Stimulated activated CD8-positive, alpha-beta memory T cell treated with anti-CD3 and anti-CD28 coated beads, Interleukin-4, amount 100 ng/mL, for 48 hours (primary cell): Measurements from ENCODE around the gene SYNJ1.
"Not testable (repeated sequence)": the region's sequence is repeated elsewhere in the genome, so short reads cannot be mapped to it uniquely, and the experiment has no call there.

ENCODE experiments used
- DNase-seq: peaks from one replicate; pipeline ENCODE4 v3.0.0-alpha.2; 2020

Gene SYNJ1

DNA sequence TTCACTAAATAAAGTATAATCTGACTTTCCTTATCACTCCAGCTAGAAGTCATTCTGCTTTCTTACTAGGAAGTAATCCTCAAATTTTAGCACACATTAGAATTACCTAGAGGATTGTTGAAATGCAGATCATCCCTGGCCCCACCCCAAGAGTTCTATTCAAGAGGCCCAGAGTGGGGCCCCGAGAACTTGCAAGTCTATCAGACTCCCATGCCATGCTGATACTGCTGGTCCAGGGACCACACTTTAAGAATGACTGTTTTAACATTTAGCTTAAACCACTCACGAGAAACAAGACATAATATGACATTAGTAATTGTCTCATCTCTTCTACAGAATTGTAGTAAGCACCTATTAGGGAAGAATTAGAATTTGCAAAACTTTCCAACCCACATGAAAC lies 7.7 kb upstream of the SYNJ1 start:
- DNase-seq, result peak; percentile 54

DNA sequence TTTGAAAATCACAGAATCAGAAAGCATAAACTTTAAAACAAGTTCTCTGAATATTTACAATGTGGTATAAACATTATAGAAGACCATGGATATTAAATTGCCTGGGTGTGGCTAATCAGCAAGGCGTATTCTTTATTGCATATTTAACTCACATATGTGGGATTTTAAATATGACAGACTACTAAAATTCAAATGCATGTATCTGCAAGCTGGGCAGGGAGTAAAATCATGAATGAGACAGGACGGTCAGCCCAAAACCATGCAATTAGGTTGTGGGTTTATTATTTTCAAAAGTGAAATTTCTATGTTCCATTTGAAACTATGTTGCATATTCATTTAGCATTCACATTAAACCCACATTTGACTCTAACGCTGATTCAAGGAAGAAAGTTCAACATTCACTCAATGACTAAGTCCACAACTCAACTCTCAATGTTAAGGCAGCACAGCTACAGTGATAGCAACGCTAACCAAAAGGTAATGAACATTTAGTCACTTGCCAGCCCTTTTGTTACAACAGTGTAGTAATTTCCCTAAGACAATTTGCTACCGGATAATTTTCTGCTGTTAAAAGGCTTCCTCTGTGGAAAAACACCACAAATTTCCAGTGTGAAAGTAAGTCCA lies 6.3 kb upstream of the SYNJ1 start:
- no peak for DNase-seq

DNA sequence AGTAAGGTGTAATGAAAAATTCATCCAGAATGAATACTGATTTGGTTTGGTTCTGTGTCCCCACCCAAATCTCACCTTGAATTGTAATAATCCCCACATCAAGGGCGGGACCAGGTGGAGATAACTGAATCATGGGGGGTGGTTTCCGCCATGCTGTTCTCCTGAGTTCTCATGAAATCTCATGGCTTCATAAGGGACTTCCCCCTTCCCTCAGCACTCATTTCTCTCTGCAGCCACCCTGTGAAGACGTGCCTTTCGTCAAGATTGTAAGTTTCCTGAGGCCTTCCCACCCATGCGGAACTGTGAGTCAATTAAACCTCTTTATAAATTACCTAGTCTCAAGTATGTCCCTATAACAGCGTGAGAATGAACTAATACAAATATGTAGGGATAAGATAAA lies 5.5 kb upstream of the SYNJ1 start:
- peak; percentile 57 for DNase-seq

DNA sequence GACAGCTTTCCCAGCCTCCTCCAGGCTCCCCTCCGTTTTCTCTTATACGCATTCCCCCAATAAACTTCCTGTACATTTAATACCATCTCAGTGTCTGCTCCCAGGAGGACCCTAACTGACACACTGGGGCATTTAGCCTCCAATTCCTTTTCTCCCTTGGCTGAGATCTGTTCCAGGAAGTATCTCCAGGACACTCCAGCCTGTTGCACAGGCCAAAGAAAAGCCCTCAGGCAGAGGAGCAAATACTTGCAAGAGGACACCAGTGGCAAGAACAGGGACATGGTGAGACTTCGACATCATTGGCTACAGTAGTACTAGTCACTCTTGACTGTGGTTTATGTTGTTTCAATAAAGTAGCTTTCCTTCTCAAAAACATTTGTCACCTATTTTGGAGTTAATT lies 4.7 kb upstream of the SYNJ1 start:
- DNase-seq, result no peak

DNA sequence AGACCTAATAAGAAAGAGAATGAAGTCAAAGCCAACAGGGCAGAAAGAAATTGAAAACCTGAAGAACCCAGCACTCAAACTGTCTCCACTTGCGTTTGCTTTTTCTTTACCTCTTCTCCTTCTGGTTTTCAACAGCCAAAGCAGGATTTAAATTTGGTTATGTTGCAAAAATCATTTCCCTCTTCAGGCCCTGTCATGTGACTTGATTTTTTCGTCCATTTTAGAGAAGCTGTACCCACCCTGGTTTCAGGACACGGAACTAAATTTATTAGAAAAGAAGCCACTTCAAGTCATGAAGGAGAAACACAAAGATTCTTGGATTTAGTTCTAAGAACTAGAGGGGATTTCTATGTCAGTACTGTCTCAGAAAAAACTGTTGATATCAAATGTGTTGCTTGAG lies 1.0 kb upstream of the SYNJ1 start:
- DNase-seq, result no peak

DNA sequence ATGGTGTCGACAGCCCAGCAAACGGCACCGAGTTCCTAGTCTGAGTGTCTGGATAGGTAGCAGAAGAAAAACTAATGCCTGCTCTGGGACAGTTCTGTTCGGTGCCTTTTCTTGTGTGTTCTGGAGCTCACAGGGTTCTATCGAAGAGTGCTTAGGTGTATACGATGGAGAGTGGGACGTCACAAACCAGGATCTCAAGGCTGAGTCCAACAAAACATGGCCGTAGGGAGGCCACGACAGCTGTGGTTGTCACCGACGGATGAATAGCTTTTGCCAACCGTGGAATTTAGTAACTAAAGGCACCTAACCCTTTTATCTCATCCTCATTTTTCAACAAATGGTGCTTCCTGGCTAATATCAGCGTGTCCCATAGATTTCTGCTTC lies 635 bp upstream of the SYNJ1 start:
- no peak for DNase-seq

DNA sequence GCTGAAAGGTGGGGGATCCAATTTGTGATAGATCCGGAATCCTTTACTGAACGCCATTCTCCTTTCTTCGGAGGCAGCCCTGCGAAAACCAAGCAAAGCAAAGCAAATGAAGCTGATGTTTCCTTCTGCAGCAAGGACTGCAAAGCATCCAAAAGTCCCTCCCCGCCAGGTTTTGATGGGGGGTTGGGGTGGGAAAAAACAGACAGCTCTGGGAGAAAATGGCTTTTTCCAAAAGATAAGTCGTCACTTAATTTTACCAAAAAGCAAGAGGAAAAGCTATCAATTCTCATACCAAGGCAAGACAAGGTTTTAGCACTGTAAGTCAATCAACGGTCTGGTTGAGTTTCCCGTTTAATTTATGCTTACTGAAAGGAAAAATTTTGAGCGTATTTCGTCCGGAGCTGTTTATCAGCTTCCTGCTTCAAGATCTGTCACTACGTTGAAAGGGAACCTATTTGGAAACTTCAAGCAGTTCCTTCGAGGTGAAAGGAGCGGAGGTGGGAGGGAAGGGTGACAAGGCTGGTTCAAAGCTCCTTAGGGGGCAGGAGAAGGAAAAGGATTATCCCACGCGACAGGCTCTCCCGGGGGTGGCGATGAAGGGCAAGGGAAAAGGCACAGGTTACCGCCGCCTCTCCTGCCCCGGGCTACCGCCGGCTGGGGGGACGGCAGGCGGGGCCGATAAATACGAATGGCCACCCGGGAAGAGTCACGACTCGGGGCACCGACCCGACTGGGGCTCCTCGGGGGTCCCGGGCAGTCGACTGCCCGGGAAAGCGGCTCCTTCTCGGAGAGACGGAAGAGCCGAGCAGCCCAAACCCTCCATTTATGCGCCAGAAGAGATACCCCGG lies 750 bp downstream of the SYNJ1 start:
- DNase-seq, result no peak

DNA sequence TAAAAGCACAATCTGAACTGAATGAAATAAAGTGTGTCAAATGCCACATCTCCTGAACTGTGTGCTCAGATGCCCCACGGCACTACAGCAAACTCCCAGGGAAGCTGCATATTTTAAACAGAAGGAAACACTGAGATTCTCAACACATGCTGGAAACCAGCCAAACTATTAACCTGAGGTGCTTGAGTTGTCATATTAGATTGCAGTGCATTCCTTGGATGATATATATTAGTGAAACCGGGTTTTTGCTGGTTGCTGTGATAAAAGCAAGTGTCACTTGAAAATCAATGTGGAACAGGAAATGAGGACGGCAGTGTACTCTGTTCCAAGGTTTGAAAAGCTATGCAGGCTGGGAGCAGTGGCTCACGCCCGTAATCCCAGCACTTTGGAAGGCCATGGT lies 8.7 kb downstream of the SYNJ1 start:
- DNase-seq, result no peak

DNA sequence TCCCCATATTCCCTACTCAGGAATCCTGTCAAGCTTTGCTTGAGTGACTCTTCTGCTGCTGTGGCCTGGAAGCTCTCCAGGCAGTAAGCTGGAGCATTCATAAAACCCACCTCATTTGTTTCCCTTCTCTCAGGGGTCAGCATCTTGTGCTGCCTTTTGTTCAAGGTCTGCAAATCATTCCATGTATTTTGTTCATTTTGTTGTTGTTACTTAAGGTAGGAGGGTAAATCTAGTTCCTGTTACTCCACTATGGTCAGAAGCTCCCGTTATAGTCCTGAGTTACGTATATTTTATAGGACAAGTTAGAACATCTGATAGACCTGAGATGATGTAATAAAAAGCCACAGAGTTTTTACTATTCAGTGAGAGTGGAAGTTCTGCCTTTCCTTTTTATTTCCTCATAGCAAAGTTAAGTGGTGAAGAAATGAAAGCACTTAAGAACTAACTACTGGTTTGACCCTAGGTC lies 9.9 kb downstream of the SYNJ1 start:
- DNase-seq, result no peak

DNA sequence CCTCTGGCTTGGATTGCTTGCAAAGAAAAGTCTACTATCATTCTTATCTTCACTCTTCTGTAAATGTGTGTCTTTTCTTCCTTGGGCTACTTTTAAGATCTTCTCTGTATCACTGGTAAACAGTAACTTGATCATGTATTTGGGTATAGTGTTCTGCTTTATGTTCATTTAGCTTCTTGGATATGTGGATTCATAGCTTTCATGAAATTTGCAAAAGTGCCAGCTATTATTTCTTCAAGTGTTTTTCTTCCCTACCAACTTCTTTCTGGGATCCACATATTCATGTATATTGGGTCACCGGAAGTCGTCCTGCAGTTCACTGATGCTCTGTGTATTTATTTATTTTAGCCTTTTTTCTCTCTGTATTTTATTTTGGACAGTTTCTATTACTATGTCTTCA lies 11.3 kb downstream of the SYNJ1 start:
- no peak for DNase-seq

DNA sequence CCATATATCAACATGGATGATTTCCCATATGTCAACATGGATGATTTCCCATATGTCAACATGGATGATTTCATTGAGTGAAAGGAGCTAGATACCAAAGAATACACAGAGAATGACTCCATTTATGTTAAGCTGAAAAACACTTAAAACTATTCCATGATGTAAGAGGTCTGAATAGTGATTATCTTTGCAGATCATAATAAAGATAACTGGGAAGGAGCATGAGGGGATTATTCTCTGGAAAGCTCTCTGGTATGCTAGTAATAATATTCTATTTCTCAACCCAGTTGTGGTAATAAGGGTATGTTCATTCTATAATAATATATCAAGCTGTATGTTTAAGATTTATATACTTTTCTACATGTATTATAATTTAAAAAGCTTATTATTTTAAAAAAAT lies 14.1 kb downstream of the SYNJ1 start:
- no peak for DNase-seq

DNA sequence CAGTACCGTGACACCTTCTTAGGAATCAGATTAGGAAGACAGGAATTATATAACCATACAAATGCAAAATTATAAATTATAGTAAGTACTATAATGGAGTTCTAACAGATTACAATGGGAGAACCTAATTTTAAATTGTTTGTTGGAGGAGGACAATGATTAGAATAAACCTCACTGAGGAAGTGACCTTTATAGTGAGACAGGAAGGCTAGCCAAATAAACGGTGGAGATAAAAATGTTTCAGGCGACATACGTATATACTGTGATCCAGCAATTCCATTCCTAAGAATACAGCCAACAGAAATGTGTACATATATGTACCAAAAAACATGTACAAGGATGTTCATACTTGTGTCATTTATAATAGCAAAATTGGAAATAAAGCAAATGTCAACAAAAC lies 15.2 kb downstream of the SYNJ1 start:
- DNase-seq, result no peak

DNA sequence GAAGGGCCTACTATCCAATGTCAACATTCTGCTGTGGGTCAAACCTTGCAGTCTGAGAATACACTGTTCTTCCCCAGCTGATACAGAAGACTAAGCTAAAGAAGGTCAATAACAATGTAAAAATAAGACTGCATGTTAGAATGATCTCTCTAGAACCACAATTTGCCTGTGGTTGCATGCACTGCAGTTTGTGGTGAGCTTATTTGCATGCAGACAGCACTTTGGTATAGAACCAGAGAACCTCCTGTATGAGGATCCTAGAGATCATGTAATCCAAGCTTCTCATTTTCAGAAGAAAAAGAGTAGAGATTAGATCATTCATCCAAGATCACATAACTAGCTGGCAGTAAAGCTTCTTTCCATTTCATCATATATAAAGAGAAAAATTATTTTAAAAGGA lies 15.8 kb downstream of the SYNJ1 start:
- no peak for DNase-seq

DNA sequence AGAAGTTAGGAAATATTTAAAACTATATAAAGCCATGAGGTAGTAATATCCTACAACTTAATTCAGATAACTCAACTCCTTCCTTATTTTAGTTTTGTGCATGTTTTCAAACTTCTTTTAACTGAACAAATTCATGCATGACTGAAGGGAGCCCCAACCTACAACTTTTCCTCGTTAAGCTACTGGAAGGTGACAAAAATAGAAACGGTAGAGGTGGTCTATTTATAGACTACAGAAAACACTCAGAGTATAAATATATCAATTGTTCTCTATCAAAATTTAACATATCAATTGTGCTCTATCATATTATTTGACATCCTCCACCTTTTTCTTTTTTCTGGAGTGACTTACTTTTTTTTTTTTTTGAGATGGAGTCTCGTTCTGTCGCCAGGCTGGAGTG lies 16.8 kb downstream of the SYNJ1 start:
- DNase-seq, result no peak

DNA sequence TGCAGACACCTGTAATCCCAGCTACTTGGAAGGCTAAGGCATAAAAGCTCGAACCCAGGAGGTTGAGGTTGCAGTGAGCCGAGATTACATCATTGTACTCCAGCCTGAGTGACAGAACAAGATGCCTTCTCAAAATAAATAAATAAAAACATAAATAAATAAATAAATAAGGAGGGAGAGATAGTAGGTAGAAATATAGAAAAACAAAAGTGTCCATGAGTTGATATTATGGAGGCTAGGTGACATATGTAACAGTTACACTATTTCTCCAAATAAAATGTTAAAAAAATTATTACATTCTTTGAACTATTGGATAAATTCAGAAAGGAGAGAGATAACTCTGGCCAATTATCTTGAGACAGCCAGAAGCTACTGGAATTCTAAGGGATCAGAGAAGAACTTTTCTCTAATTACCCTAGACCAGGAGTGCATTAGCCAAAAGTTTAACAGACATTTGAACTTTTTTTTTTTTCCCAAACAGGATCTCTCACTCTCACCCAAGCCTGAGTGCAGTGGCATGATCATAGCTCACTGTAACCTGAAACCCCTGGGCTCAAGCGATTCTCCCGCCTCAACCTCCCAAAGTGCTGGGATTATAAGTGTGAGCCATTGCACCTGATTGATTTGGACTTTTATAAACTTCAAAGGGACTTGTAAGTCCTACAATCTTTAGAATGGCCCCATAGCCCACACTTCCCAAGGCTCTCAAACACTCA lies 17.6 kb downstream of the SYNJ1 start:
- no peak for DNase-seq

DNA sequence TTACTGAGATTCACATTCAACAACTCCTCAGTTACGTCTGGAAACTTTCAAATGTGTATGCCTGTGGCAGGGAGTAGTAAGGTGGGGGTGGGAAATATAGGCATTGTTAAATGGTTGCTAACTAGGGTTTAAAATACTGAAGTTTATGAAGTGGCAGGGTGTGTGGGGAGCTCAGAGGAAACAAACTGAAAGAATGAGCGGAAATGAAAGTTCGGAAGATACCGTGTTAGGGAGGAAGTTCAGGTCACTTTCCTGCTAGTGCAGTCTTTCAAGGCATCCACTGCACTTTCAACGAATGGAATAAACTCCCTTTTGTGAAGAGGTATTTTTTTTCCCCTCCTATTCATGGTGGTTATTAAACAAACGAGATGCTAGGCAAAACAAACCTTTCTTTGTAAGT lies 19.7 kb downstream of the SYNJ1 start:
- DNase-seq, result no peak

DNA sequence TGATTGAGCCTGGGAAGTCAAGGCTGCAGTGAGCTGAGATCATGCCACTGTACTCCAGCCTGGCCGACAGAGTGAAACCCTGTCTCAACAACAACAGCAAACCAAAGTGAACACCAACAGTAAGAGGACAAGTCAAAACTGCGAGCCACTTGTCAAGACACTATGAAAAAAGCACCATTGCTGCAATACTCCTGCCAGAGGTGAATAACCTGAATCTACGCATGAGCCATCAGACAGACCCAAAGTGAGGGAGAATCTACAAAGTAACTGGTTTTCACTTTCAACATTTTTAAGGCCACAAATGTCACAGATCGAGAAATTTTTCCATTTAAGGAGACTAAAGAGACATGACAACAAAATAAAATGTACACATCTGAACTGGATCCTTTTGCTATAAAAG lies 21.9 kb downstream of the SYNJ1 start:
- DNase-seq, result no peak

DNA sequence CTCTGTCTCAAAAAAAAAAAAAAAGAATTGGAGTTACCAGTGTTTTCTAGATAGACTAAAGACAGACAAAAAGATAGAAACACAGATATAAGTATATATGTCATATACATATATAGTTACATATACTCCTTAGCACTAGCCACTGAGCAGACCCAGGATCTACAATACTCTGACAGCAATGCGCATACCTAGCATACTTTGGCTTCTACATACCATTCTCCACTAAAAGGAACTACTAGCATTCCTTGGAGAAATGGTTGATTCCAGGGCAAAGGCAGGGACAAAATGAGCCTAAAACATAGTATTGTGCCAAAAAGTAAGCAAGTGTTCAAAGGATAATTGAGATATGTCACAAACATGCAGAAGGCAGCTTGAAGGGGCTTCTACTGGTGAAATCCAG lies 22.7 kb downstream of the SYNJ1 start:
- DNase-seq, result no peak

DNA sequence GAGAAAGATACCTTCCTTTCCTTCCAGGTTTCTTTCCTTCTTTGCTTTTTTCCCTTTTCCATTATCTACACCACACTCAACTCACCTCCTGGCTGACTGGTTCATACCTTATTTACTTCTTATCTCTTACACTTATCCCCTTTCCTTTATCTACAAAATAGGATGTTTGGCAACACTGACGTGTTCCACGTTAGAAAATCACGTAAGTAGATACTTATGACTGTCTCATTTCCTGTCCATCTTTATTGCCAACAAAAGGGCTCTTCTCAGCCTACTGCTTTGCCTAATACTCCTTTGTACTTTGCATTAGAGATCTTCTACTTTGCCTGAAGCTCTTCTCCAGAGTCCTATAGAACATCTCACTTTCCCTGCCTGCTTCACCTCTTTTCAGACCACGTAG lies 25.1 kb downstream of the SYNJ1 start:
- DNase-seq, result no peak

DNA sequence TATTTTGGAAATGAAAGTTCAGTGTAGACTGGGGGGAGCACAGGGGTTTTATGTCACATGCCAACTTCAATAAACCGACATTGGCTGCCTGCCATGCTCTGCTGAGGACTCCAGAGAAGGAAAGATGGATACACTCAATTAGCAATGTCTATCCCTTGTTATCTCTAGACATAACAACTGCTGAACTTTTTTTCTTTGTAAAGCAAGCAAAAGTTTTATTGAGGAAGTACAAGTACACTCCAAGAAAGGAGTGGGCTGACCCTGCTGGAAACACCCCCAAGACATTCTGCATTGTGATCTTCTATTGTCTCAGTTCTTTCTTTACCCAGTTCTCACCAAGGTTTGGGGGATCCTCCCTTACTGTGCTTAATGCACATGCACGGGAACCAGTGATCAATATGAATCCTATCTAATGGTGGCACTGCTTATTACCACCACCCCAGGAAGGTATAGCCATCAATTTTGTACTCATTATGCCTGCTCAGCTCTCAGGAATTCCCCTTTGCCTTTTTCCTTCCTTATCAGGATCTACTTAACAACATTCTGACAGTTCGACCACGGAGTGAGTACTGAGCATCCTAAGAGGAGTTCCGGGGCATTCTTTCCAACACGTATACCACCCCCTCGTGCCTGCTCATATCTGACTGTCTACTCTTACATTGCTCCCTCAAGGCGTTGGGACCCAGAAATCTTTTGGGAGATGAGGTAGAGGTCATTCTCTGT lies 28.7 kb downstream of the SYNJ1 start:
- DNase-seq, result no peak

DNA sequence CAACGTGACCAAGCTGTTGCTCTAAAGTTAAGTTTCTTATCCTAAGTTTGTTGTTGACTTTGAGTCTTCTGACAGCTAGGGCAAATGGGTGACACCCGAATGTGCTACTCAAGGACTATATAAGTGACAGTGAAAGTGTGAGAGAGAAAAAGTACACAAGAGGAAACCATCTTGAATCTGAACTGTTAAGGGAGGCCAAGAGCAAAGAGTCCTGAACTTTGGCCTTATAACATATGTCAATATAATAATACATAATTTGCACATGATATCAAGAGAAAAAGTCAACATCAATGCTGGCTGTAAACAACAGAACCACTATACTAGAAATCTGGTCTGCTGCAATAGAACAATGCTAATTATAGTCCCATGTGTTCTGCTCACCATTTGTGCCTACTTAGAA lies 29.5 kb downstream of the SYNJ1 start:
- no peak for DNase-seq

DNA sequence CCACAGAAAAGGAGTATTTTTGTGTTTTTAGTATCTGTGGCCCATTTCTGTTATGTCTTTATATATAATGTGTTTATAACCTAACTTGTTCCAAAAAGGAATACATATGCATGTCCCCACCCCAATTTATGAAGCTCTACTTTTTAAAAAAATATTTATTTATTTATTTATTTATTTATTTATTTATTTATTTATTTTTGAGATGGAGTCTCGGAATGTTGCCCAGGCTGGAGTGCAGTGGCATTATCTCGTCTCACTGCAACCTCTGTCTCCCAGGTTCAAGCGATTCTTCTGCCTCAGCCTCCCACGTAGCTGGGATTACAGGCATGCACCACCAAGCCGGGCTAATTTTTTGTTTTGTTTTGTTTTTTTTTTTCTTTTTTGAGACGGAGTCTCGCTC lies 32.3 kb downstream of the SYNJ1 start:
- not testable (repeated sequence) for DNase-seq

DNA sequence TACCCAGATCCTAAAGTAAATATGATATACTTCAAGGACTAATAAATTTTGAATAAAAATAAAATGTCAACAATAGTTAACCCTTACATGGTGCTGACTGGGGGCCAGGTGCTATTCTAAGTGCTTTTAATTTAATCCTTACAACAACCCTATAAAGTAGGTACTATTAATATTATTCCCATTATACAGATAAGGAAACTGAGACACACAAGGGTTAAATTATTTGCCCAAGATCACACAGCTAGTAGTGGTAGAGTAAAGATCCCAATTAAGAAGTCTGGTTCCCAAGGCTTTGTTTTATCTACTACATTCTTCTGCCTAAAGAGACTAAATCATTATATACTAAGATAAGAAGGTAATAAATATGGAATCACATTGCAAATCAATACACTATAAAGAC lies 34.2 kb downstream of the SYNJ1 start:
- no peak for DNase-seq
